ENCODE data around the gene PHF3. TPM values are rescaled to one million over a fixed set of nuclear protein-coding genes. Genes with fewer than 3 reads are reported as not detected.

PHF3 gene
- total RNA-seq, 1 experiment from 2014 or later = 66.6 TPM

DNA sequence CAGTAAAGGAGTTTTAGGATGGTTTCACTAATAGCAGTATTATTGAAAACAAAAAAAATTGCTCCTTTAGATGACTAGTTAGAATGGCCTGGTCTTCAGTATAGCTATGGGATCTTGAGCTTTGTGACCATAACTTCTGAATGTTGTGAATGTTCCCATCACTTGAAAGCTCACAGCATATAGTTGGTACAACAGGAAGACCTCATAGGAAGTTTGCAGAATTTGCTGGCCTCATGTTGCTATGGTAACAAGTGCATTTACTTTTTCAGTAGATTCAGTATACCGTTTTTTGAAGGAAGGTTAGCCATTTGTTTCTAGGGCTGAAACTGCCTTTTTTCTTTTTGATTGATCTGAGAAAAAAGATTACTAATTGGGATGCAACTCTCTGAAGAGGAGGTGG lies 8.3 kb downstream of the PHF3 start:
- H4K20me1 ChIP-seq (ENCODE audit: control insufficient read depth, insufficient read depth, insufficient read length) = no peaks in the 10 kb centered on the region

More for the DNA sequence above, 8.3 kb downstream of the PHF3 start:
- Histone ChIP-seq H3K79me1 (ENCODE audit: insufficient read depth, low read depth, low read length, poor library complexity, severe bottlenecking) (no peaks in the 10 kb centered on the region), H3K18ac (ENCODE audit: insufficient read length, low read depth, low read length) (no peak overlapping the region), H4K5ac (ENCODE audit: insufficient read length, low read depth, low read length) (no peak overlapping the region), H2BK12ac (ENCODE audit: insufficient read length, low read depth, low read length) (no peak overlapping the region), H3K4me1 (ENCODE audit: insufficient read depth, low read length) (0 out of 2 replicates have a peak, but pooled peaks cover 2% of the 10 kb centered on the region), H2AK5ac (ENCODE audit: insufficient read length, low read length) (no peak overlapping the region), H3K9ac (ENCODE audit: extremely low read depth, insufficient read length, low read length) (no peak overlapping the region), H3T11ph (ENCODE audit: low read length) (no peak overlapping the region), H2BK15ac (ENCODE audit: low read depth, low read length) (no peak overlapping the region), H3K27ac (ENCODE audit: insufficient read length, low read depth, low read length) (no peak overlapping the region), H3K79me2 (ENCODE audit: insufficient read depth, low read length) (peaks cover 45% of the 10 kb centered on the region; the same call in 1 of the 2 replicates), H4K91ac (ENCODE audit: insufficient read length, low read depth, low read length) (no peak overlapping the region), H3K23me2 (ENCODE audit: insufficient read length, low read depth, low read length, poor library complexity, severe bottlenecking) (no peaks in the 10 kb centered on the region), H3K4me2 (ENCODE audit: insufficient read depth, insufficient read length, low read length) (no peak overlapping the region), H2BK20ac (ENCODE audit: low read depth, low read length, poor library complexity, severe bottlenecking) (no peak overlapping the region), H3K23ac (ENCODE audit: insufficient read length, low read depth, low read length) (no peak overlapping the region), H3K14ac (ENCODE audit: insufficient read depth, low read length) (no peak overlapping the region), H2BK5ac (ENCODE audit: insufficient read length, low read length) (no peak overlapping the region), H3K4ac (ENCODE audit: low read depth, low read length) (no peak overlapping the region), H3K27me3 (ENCODE audit: insufficient read depth, low read length) (no peaks in the 10 kb centered on the region), H4K8ac (replicated peaks; ENCODE audit: insufficient read length, low read depth, low read length) (no peak overlapping the region), H2BK120ac (ENCODE audit: low read depth, low read length, poor library complexity, severe bottlenecking) (no peak overlapping the region), H3K9me3 (ENCODE audit: control insufficient read depth, low read depth, low read length) (no peaks in the 10 kb centered on the region), H2AFZ (ENCODE audit: low read length) (no peak overlapping the region), H3K56ac (ENCODE audit: insufficient read length, low read depth, low read length) (no peak overlapping the region)
- DNase-seq = no peak
- peaks cover 3 to 6% (median 5%) of the 10 kb centered on the region in 3 experiments; a peak in 5 of 7 replicates for H3K36me3 Mint-ChIP-seq (ENCODE audit: insufficient read depth in 1 of 3, low read depth in 3 of 3)
- no CpG with 5 or more reads among the region's 1 CpG for WGBS (ENCODE audit: extremely low coverage, insufficient read length, low lambda C conversion rate)
- no peaks in the 10 kb centered on the region for H3K9me3 Mint-ChIP-seq
- H3K4me1 Mint-ChIP-seq = peaks cover 38 to 39% of the 10 kb centered on the region in 2 experiments
- TF ChIP-seq, protein P1, sequence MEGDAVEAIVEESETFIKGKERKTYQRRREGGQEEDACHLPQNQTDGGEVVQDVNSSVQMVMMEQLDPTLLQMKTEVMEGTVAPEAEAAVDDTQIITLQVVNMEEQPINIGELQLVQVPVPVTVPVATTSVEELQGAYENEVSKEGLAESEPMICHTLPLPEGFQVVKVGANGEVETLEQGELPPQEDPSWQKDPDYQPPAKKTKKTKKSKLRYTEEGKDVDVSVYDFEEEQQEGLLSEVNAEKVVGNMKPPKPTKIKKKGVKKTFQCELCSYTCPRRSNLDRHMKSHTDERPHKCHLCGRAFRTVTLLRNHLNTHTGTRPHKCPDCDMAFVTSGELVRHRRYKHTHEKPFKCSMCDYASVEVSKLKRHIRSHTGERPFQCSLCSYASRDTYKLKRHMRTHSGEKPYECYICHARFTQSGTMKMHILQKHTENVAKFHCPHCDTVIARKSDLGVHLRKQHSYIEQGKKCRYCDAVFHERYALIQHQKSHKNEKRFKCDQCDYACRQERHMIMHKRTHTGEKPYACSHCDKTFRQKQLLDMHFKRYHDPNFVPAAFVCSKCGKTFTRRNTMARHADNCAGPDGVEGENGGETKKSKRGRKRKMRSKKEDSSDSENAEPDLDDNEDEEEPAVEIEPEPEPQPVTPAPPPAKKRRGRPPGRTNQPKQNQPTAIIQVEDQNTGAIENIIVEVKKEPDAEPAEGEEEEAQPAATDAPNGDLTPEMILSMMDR (conservative IDR thresholded peaks at IDR 0.05) = no peak
- H3K27me3 Mint-ChIP-seq (ENCODE audit: low read depth) = no peaks in the 10 kb centered on the region
- H3K4me3 Mint-ChIP-seq = no peak overlapping the region
- H3K27ac Mint-ChIP-seq = no peak overlapping the region

All from H9 (cell line).